PC-9 (cell line): ENCODE results near the gene SMARCE1. TPM values are rescaled to one million over a fixed set of nuclear protein-coding genes. Genes with fewer than 3 reads are reported as not detected.

Experiments used
- BruUV-seq: library from RNA; stranded (reverse); fragments of 400-500 nt; replicated peaks from 2 replicates; lab custom pipeline; 2021; lab: Mats Ljungman, UMichigan
- CTCF ChIA-PET: fragments of 300-600 bp; sonication (Branson Sonifier 250); formaldehyde crosslinking; loops from one replicate; lab custom pipeline; 2022; ENCODE audit warnings: antibody characterized with exemption; lab: Charles Lee
- POLR2A ChIA-PET: fragments of 300-600 bp; sonication (Branson Sonifier 250); formaldehyde crosslinking; loops from one replicate; lab custom pipeline; 2022; ENCODE audit warnings: antibody characterized with exemption; ENCODE audit not compliant: unreplicated experiment; lab: Charles Lee
- DNase-seq, 2 experiments: peaks; one replicate each; pipeline versions ENCODE4 v3.0.0 to v3.0.0-alpha.2; 2015 to 2022; ENCODE audit warnings: mixed read lengths in 1 of 2
- H2AFZ ChIP-seq: fragments of 200-600 bp; sonication (generic); 2 replicates; pipeline ENCODE4 v1.8.1; 2017; ENCODE audit warnings: antibody characterized with exemption
- H3F3A ChIP-seq: fragments of 200-600 bp; sonication (generic); 2 replicates; pipeline ENCODE4 v1.8.1; 2017; ENCODE audit warnings: antibody characterized with exemption, mild to moderate bottlenecking, low read depth; ENCODE audit not compliant: insufficient read depth
- H3K27ac ChIP-seq: fragments of 200-600 bp; sonication (generic); 2 replicates; pipeline ENCODE4 v1.6.1; 2016; ENCODE audit warnings: mixed run types
- H3K27me3 ChIP-seq: fragments of 200-600 bp; sonication (generic); 2 replicates; pipeline ENCODE4 v1.6.1; 2016; ENCODE audit warnings: low read depth, mixed run types; ENCODE audit not compliant: insufficient read depth
- H3K36me3 ChIP-seq: fragments of 200-600 bp; sonication (generic); 2 replicates; pipeline ENCODE4 v1.6.1; 2016; ENCODE audit warnings: low read depth, mixed run types
- H3K4me1 ChIP-seq: fragments of 200-600 bp; sonication (generic); replicated peaks from 2 replicates; pipeline ENCODE4 v1.6.1; 2016; ENCODE audit warnings: mixed run types; ENCODE audit not compliant: insufficient read depth
- H3K4me2 ChIP-seq: fragments of 200-600 bp; sonication (generic); 2 replicates; pipeline ENCODE4 v1.6.1; 2017; ENCODE audit warnings: mixed run types
- H3K4me3 ChIP-seq: fragments of 200-600 bp; sonication (generic); 2 replicates; pipeline ENCODE4 v1.6.1; 2016; ENCODE audit warnings: mixed run types
- H3K79me2 ChIP-seq: fragments of 200-600 bp; sonication (generic); 2 replicates; pipeline ENCODE4 v1.6.1; 2017; ENCODE audit warnings: low read depth, mixed run types
- H3K9me2 ChIP-seq: fragments of 200-600 bp; sonication (generic); 2 replicates; pipeline ENCODE4 v1.8.1; 2017; ENCODE audit warnings: mild to moderate bottlenecking; ENCODE audit not compliant: insufficient read depth
- H3K9me3 ChIP-seq: fragments of 200-600 bp; sonication (generic); 2 replicates; pipeline ENCODE4 v1.8.1; 2016; ENCODE audit warnings: low read depth; ENCODE audit not compliant: insufficient read depth
- H4K20me1 ChIP-seq: fragments of 200-600 bp; sonication (generic); 2 replicates; pipeline ENCODE4 v1.8.1; 2017; ENCODE audit not compliant: insufficient read depth
- EZH2 ChIP-seq: fragments of 200-600 bp; sonication (generic); IDR thresholded peaks from 2 replicates; pipeline ENCODE4 v1.8.0; 2017; ENCODE audit warnings: antibody characterized with exemption, low read depth
- intact Hi-C: fragments of 100-400 bp; cut with micrococcal nuclease; formaldehyde crosslinking; loops from one replicate; pipeline ENCODE4 v1.10.0; 2022; ENCODE audit not compliant: unreplicated experiment
- total RNA-seq: library from RNA; stranded (reverse); gene quantifications from 2 replicates; pipeline ENCODE4 v1.2.3, GENCODE V29; 2021
- TF ChIP-seq, protein P1 (sequence below): fragments of 200-600 bp; sonication (generic); conservative IDR thresholded peaks from 2 replicates; pipeline ENCODE4 v1.6.1; 2017; ENCODE audit warnings: mixed run types, antibody characterized with exemption, mild to moderate bottlenecking, moderate library complexity

SMARCE1 gene
- total RNA-seq, 1 experiment from 2014 or later: 90.8 TPM

DNA sequence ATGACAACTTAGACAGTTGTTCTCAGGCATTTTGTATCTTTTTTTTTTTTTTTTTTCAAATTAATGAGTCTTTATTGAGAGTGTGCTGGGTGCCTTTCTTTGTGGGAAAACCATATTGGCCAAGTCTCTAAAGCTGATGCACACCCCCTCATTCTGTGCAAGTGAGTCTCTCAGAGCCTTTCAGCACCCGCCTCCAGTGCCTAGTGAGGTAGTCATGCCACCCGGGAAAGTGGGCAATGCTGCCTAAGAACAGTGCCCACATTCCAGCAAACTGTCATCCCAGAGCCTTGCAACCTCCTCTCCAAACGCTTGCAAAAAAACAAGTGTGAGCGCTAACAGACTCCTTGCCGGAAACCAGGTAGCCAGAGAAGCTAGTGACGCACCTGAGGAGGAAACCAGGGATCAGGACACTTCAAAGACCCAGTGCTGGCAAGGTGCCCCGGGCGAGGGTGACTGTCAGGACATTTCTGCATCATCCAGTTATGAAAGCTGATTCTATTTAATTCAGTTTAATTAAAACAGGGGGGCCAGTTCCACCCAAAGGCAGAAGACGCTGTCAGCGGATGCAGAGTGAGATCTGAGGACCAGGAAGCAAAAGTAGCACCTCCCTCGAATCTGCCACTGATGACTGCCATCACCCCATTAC, 34.9 kb downstream of the SMARCE1 start:
- H4K20me1 ChIP-seq: no peaks in the 10 kb centered on the region
- intact Hi-C loops: loop anchor here (10.0 kb wide), 1 partner anchor 712 kb away; no protein-coding TSS in a partner anchor
- no TSS peak for BruUV-seq
- ChIA-PET CTCF (no interaction called here), POLR2A (no interaction called here)
- H3K27me3 ChIP-seq: no peaks in the 10 kb centered on the region
- H3F3A ChIP-seq: peaks cover under 1% of the 10 kb centered on the region; the same call in 1 of the 2 replicates
- H3K4me2 ChIP-seq: no peak overlapping the region
- no peak for DNase-seq
- peaks cover 11% of the 10 kb centered on the region for H3K4me1 ChIP-seq
- no peak overlapping the region for H2AFZ ChIP-seq
- no peak overlapping the region for H3K4me3 ChIP-seq
- no peaks in the 10 kb centered on the region for H3K9me3 ChIP-seq
- no peak overlapping the region for H3K27ac ChIP-seq
- TF ChIP-seq, protein P1, sequence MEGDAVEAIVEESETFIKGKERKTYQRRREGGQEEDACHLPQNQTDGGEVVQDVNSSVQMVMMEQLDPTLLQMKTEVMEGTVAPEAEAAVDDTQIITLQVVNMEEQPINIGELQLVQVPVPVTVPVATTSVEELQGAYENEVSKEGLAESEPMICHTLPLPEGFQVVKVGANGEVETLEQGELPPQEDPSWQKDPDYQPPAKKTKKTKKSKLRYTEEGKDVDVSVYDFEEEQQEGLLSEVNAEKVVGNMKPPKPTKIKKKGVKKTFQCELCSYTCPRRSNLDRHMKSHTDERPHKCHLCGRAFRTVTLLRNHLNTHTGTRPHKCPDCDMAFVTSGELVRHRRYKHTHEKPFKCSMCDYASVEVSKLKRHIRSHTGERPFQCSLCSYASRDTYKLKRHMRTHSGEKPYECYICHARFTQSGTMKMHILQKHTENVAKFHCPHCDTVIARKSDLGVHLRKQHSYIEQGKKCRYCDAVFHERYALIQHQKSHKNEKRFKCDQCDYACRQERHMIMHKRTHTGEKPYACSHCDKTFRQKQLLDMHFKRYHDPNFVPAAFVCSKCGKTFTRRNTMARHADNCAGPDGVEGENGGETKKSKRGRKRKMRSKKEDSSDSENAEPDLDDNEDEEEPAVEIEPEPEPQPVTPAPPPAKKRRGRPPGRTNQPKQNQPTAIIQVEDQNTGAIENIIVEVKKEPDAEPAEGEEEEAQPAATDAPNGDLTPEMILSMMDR: no peak
- no peak for TF ChIP-seq EZH2
- H3K36me3 ChIP-seq: no peaks in the 10 kb centered on the region
- no peaks in the 10 kb centered on the region for H3K79me2 ChIP-seq
- H3K9me2 ChIP-seq: no peaks in the 10 kb centered on the region

DNA sequence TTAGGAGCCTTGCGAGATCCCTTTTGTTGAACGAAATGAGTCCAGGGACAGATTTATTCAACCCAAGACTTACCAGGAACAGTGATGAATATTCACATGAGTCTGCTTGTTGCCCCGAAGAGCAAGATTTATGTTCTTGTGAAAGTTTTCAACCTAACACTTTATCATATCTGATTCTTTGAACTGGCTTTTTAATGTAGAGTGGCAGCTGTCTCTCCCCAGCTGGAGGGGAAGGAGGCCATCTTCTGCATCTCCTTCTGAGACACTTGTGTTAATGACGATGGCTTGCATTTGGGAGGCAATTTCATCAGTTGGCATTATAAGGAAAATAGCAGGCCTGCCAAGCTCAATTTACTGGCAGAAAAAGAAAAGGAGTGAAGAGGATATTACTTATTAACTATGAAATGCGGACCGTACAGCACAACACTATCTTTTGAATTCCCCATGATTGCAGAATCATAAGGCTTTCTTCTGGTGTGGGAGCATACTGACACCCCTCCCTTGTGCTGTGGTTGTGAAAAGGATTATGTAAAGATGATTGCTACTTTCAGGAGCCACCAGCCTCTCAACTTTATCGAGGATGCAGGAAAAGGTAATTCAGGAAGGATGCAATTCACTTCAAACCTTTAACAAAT, 35.7 kb downstream of the SMARCE1 start:
- BruUV-seq: no TSS peak
- ChIA-PET CTCF (no interaction called here), POLR2A (no interaction called here)
- Histone ChIP-seq H3K27me3 (no peaks in the 10 kb centered on the region), H3K4me2 (no peak overlapping the region), H2AFZ (no peak overlapping the region), H3K9me2 (no peaks in the 10 kb centered on the region), H3K79me2 (no peaks in the 10 kb centered on the region), H3F3A (no peaks in the 10 kb centered on the region; the same call in 1 of the 2 replicates), H3K9me3 (no peaks in the 10 kb centered on the region), H3K4me1 (peaks cover 11% of the 10 kb centered on the region), H3K4me3 (no peak overlapping the region), H3K36me3 (no peaks in the 10 kb centered on the region), H4K20me1 (no peaks in the 10 kb centered on the region), H3K27ac (no peak overlapping the region)
- DNase-seq: no peak
- intact Hi-C loops: loop anchor here (10.0 kb wide), 1 partner anchor 713 kb away; no protein-coding TSS in a partner anchor
- TF ChIP-seq EZH2: no peak
- TF ChIP-seq, protein P1: no peak

DNA sequence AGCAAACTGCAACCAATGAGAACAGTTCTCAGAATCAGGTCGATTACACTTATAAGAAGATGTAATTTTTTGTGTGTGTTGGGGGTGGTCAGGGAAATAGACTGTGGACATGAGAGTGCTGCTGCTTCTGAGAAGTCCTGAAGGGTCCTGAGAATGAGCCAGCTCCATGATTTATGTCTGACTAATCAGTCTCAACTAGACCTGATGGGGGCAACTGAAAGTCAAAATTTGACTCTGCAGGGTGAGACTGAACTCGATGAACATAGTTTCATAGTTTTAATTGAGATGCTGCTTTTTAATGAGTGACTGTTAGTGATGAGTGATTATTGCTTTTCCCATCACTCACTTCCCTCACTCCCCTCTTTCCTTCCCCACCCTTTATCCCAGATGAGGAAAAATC, 37.3 kb downstream of the SMARCE1 start:
- BruUV-seq: no TSS peak

More for the DNA sequence above, 37.3 kb downstream of the SMARCE1 start:
- Histone ChIP-seq H3K36me3 (no peaks in the 10 kb centered on the region), H3K9me3 (no peaks in the 10 kb centered on the region), H3K9me2 (no peaks in the 10 kb centered on the region), H3K79me2 (no peaks in the 10 kb centered on the region), H3K4me3 (no peak overlapping the region), H3F3A (no peaks in the 10 kb centered on the region; the same call in 1 of the 2 replicates), H3K27ac (no peak overlapping the region), H4K20me1 (no peaks in the 10 kb centered on the region), H3K4me2 (no peak overlapping the region), H3K4me1 (peaks cover 24% of the 10 kb centered on the region), H3K27me3 (no peaks in the 10 kb centered on the region), H2AFZ (no peak overlapping the region)
- intact Hi-C loops: loop anchor here (10.0 kb wide), 1 partner anchor 714 kb away; no protein-coding TSS in a partner anchor
- DNase-seq: no peak
- ChIA-PET POLR2A (no interaction called here), CTCF (interaction anchor here (0.6 kb wide), 1 partner anchor 435 kb away, joined by 7 read pairs; no protein-coding TSS in a partner anchor)
- no peak for TF ChIP-seq EZH2
- TF ChIP-seq, protein P1: no peak
